H7 (cell line): ENCODE measurements around the gene FOCAD. TPM values are rescaled to one million over a fixed set of nuclear protein-coding genes. Genes with fewer than 3 reads are reported as not detected.
"Not testable (repeated sequence)": the region's sequence is repeated elsewhere in the genome, so short reads cannot be mapped to it uniquely, and the experiment has no call there.

Source experiments
- DNase-seq: peaks from one replicate; pipeline ENCODE4 v3.0.0; 2012
- H3K27me3 ChIP-seq: 2 replicates; pipeline ENCODE4 v1.6.0; 2011; ENCODE audit warnings: mild to moderate bottlenecking, low read length; ENCODE audit not compliant: control insufficient read depth, insufficient read depth
- H3K36me3 ChIP-seq: replicated peaks from 2 replicates; pipeline ENCODE4 v1.5.1; 2011; ENCODE audit warnings: low read length; ENCODE audit not compliant: control insufficient read depth, insufficient read depth
- H3K4me3 ChIP-seq: 2 replicates; pipeline ENCODE4 v1.5.1; 2011; ENCODE audit warnings: low read depth, mild to moderate bottlenecking, control low read depth, low read length, moderate library complexity; ENCODE audit not compliant: insufficient read depth
- total RNA-seq: library from RNA; depleted of rRNA; stranded (reverse); fragments of >200 nt; shearing (Covaris generic); gene quantifications from 2 replicates; pipeline ENCODE4 v1.2.3, GENCODE V29; 2014

The FOCAD gene
- total RNA-seq, 1 experiment from 2014 or later, result 41.8 TPM

DNA sequence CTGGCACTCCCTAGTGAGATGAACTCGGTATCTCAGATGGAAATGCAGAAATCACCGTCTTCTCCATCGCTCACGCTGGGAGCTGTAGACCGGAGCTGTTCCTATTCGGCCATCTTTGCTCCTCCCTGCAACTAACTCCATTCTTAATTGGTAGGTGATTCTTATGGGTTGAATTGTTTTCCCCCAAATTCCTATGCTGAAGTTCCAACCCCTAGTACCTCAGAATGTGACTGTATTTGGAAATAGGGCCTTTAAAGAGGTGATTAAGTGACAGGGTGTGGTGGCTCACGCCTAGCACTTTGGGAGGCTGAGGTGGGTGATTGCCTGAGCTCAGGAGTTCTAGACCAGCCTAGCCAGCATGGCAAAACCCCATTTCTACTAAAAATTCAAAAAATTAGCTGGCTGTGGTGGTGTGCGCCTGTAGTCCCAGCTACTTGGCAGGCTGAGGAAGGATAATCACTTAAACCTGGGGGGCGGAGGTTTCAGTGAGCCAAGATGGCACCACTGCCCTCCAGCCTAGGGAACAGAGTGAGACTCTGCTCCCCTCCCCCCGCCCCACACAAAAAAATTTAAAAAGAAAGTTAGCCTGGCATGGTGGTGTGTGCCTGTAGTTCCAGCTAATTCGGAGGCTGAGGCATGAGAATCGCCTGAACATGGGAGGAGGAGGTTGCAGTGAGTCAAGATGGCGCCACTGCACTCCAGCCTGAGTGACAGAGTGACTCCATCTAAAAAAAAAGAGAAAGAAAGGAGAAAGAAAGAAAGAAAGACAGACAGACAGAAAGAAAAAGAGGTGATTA, 25.2 kb upstream of the FOCAD start:
- Histone ChIP-seq H3K27me3 (no peaks in the 10 kb centered on the region), H3K4me3 (peak overlapping the region; percentile 51), H3K36me3 (no peaks in the 10 kb centered on the region)
- DNase-seq, result no peak

- Histone ChIP-seq H3K27me3 (no peaks in the 10 kb centered on the region), H3K36me3 (no peaks in the 10 kb centered on the region), H3K4me3 (peak overlapping the region; percentile 11; the same call in 1 of the 2 replicates)
- no peak for DNase-seq
Observed at GRCh38 chr9:20659474-20659967, 24.5 kb upstream of the FOCAD start.

GRCh38 chr9:20662156-20662555, 21.9 kb upstream of the FOCAD start:
- H3K36me3 ChIP-seq, result no peaks in the 10 kb centered on the region
- no peak for DNase-seq
- H3K27me3 ChIP-seq, result no peaks in the 10 kb centered on the region
- no peak overlapping the region for H3K4me3 ChIP-seq

- DNase-seq, result no peak
- Histone ChIP-seq H3K4me3 (no peak overlapping the region), H3K27me3 (no peaks in the 10 kb centered on the region), H3K36me3 (no peaks in the 10 kb centered on the region)
Observed at GRCh38 chr9:20663133-20663532, 20.9 kb upstream of the FOCAD start.

- no peaks in the 10 kb centered on the region for H3K36me3 ChIP-seq
- DNase-seq, result no peak
- H3K4me3 ChIP-seq, result no peak overlapping the region
- H3K27me3 ChIP-seq, result no peaks in the 10 kb centered on the region
Observed at GRCh38 chr9:20664501-20664900, 19.6 kb upstream of the FOCAD start.

DNA sequence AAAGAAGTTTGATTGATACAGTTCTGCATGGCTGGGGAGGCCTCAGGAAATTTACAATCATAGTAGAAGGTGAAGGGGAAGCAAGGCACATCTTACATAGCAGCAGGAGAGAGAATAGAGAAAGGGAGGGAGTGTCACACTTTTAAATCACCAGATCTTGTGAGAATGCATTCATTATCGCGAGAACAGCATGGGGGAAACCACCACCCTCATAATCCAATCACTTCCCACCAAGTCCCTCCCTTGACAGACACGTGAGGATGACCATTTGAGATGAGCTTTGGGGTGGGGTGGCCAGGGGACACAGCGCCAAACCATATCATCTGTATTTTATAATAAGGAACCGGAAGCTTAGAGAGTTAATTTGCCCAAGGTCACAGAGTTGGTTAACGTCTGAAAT, 13.7 kb upstream of the FOCAD start:
- no peaks in the 10 kb centered on the region for H3K27me3 ChIP-seq
- H3K36me3 ChIP-seq, result no peaks in the 10 kb centered on the region; the same call in 1 of the 2 replicates

DNA sequence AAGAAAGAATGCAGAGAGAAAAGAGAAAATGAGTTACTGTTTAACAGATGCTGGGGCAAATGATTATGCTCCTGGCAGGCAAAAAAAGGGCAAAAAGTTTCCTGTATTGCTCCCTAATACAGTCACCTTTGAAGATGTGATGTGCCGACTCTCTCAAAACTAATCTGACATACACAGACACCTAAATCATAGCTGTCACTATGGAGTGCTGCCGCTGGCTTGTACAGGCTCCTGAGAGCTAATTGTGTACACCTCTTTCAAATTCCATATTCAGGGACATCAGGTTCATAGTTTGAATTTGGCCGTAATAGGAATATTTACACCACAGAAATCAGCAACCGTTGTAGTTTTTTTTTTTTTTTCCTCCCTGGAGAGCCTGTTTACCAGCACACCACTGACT, 12.4 kb upstream of the FOCAD start:
- H3K4me3 ChIP-seq, result no peak overlapping the region

More for the DNA sequence above, 13.7 kb upstream of the FOCAD start:
- DNase-seq, result no peak
- H3K4me3 ChIP-seq, result no peak overlapping the region

DNA sequence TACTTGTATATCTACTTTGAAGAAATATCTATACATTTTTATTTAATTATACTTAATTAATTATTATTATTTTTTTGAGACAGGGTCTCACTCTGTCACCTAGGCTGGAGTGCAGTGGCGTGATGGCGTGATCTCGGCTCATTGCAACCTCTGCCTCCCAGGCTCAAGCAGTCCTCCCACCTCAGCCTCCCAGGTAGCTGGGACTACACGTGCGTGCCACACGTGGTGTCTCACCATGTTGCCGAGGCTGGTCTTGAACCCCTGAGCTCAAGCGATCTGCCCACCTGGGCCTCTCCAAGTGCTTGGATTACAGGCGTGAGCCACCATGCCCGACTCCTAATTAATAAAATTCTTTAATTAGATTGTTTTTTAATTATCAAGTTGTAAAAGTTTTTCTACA, 10.5 kb upstream of the FOCAD start:
- not testable (repeated sequence) for H3K36me3 ChIP-seq, DNase-seq, H3K27me3 ChIP-seq, H3K4me3 ChIP-seq

More for the DNA sequence above, 12.4 kb upstream of the FOCAD start:
- no peaks in the 10 kb centered on the region; the same call in 1 of the 2 replicates for H3K36me3 ChIP-seq
- no peak for DNase-seq
- H3K27me3 ChIP-seq, result no peaks in the 10 kb centered on the region

DNA sequence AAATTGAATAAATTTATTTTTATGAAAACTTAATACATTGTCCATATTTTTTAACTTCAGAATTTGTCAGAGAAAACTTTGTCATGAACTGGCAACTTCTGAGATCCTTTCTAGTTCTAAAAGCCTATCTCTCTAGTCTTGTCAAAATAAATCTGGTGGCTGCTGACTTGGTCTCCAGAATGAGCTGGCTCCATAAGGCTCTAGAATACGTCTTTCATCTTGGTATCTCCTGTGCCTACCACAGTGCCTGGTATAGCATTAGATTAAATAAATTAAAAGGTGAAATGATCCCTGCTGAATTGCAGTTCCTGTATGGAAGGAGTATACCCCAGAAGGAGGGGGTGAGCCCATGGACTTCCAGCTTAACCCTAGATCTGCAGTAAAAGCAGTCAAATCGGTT, 2.6 kb upstream of the FOCAD start:
- no peak for DNase-seq
- Histone ChIP-seq H3K4me3 (no peak overlapping the region), H3K36me3 (no peaks in the 10 kb centered on the region), H3K27me3 (no peaks in the 10 kb centered on the region)

- peak overlapping the region; percentile 71 for H3K4me3 ChIP-seq
- no peaks in the 10 kb centered on the region for H3K36me3 ChIP-seq
- DNase-seq, result peak; percentile 22
- no peaks in the 10 kb centered on the region for H3K27me3 ChIP-seq
Observed at GRCh38 chr9:20683351-20684034, 566 bp upstream of the FOCAD start.

DNA sequence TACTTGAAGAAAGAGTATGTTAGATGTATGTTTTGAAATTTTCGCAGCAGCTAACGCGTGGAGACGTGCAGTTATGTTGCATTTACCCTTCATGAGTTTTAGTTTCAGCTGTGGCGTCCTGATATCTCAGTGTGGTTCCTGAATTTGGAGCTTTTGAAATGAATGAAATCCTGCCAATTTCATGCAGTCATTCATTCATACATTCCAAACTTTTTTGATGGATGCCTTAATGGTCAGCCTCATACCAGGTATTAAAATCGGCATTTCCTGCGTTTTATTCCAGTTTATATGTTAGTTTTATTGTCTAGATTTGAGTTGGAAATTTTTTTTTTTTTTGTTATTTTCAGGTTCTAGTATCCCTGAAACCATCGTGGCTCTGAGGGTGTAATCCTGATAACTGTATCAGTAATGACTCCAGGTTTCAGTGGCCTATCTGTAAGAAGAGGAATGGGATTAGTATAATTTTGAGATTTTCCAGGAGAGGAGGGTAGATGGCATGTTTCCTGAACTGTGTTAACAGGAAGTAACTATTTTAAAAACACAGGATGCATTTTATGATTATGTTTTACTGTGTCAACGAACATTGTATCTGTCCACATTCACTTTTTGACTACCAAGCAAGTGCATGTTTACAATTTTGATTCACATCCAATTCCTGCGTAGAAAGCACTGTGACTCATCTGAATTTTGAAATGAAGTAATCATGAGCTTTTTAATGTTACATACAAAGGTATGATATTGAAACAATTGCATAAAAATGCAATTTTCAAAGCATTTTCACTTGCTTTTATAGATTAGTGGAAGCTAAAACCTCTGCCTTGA, 1.0 kb downstream of the FOCAD start:
- H3K4me3 ChIP-seq, result peak overlapping the region; percentile 83
- DNase-seq, result no peak

GRCh38 chr9:20685769-20686168, 1.7 kb downstream of the FOCAD start:
- DNase-seq, result no peak
- Histone ChIP-seq H3K27me3 (no peaks in the 10 kb centered on the region), H3K4me3 (no peak overlapping the region), H3K36me3 (no peaks in the 10 kb centered on the region)

More for the DNA sequence above, 1.0 kb downstream of the FOCAD start:
- no peaks in the 10 kb centered on the region for H3K27me3 ChIP-seq
- no peaks in the 10 kb centered on the region for H3K36me3 ChIP-seq

- no peaks in the 10 kb centered on the region for H3K27me3 ChIP-seq
- H3K4me3 ChIP-seq, result no peak overlapping the region
- H3K36me3 ChIP-seq, result no peaks in the 10 kb centered on the region
- DNase-seq, result no peak
Observed at GRCh38 chr9:20689833-20690232, 5.8 kb downstream of the FOCAD start.

GRCh38 chr9:20692554-20692953, 8.5 kb downstream of the FOCAD start:
- Histone ChIP-seq H3K4me3 (no peak overlapping the region), H3K36me3 (no peaks in the 10 kb centered on the region), H3K27me3 (no peaks in the 10 kb centered on the region)
- no peak for DNase-seq
